Heart right ventricle (tissue), 16 donors: ENCODE data around the gene LRP1B. TPM values are rescaled to one million over a fixed set of nuclear protein-coding genes. Genes with fewer than 3 reads are reported as not detected.

ENCODE experiments used
- ATAC-seq, 8 donors: fragments of 200-7000 bp; cut with Tn5 transposase; one replicate each; pipeline ENCODE4 v1.9.1; 2020; ENCODE audit warnings: mild to moderate bottlenecking in 8 of 8, moderate library complexity in 8 of 8, moderate number of reproducible peaks in 1 of 8
- DNase-seq, 2 donors: peaks; one replicate each; pipeline ENCODE4 v3.0.0-alpha.2; 2020
- H3K27ac ChIP-seq, 10 donors: fragments of 200-600 bp; sonication (generic) in 2 of 10; one replicate each; pipeline versions ENCODE4 v1.5.0 to v1.8.0; 2020 to 2022; ENCODE audit warnings: mild to moderate bottlenecking in 3 of 10
- H3K27me3 ChIP-seq, 7 donors: fragments of 200-600 bp; one replicate each; pipeline ENCODE4 v1.8.0; 2021 to 2022; ENCODE audit warnings: mild to moderate bottlenecking in 2 of 7
- H3K36me3 ChIP-seq, 9 donors: fragments of 200-600 bp; sonication (generic) in 1 of 9; one replicate each; pipeline versions ENCODE4 v1.5.0 to v1.8.0; 2020 to 2022; ENCODE audit warnings: mild to moderate bottlenecking in 2 of 9
- H3K4me1 ChIP-seq, 9 donors: fragments of 200-600 bp; sonication (generic) in 1 of 9; one replicate each; pipeline versions ENCODE4 v1.5.0 to v1.8.0; 2020 to 2022; ENCODE audit warnings: mild to moderate bottlenecking in 4 of 9
- H3K4me3 ChIP-seq, 10 donors: fragments of 200-600 bp; sonication (generic) in 2 of 10; one replicate each; pipeline versions ENCODE4 v1.5.0 to v1.8.0; 2020 to 2022; ENCODE audit warnings: mild to moderate bottlenecking in 7 of 10, moderate library complexity in 2 of 10
- H3K9me3 ChIP-seq, 11 donors: fragments of 200-600 bp in 10 of 11; sonication (generic) in 2 of 11; one replicate each; pipeline versions ENCODE4 v1.5.0 to v1.8.0; 2013 to 2022; ENCODE audit warnings: mild to moderate bottlenecking in 2 of 11, control low read depth in 1 of 11, moderate library complexity in 1 of 11
- CTCF ChIP-seq, 9 donors: fragments of 200-600 bp; sonication (generic) in 2 of 9; IDR thresholded peaks; one replicate each; pipeline versions ENCODE4 v1.5.0 to v1.8.0; 2021 to 2022; ENCODE audit warnings: antibody characterized with exemption in 9 of 9, mild to moderate bottlenecking in 5 of 9, moderate library complexity in 1 of 9
- WGBS, 2 donors: extraction: QIAGEN DNeasy Blood & Tissue Kit; methylation state at CpG; one replicate each; pipeline ENCODE4 v1.1.7; 2013; ENCODE audit warnings: inconsistent platforms in 1 of 2; 5-methylcytosine and 5-hydroxymethylcytosine counted together
- intact Hi-C, 10 donors: fragments of 100-400 bp; cut with DNase I; formaldehyde crosslinking; loops; one replicate each; pipeline versions ENCODE4 v1.11.1 to v1.14.2; 2022
- polyA plus RNA-seq, 2 donors: library from polyadenylated mRNA; stranded (reverse); fragments of 200-250 nt; gene quantifications; one replicate each; pipeline ENCODE4 v1.2.3, GENCODE V29; 2013
- total RNA-seq, 10 donors: library from RNA; stranded (reverse); fragmentation: NEBNext Ultra II Directional in 3 of 10; extraction: Animal tissue kit (Norgen Biotek cat#: 25700) in 3 of 10; gene quantifications; one replicate each; pipeline versions ENCODE4 v1.2.1 to v1.2.4, GENCODE V29; 2021 to 2023
- donor health status: Arrhythmogenic right ventricular cardiomyopathy.
- donor health status: ischemic (EF 13 %, LVEDD 7.1; RV severe dilation, severe dysfunction).
- donor health status: healthy with polysubstance abuse.
- donor health status: DM: no; HTN: yes; CAD: no.
- donor health status: DM: no; HTN: no; CAD: no.
- donor health status: ischemic (EF 25% LVEDD 6.9; RV normal size, moderate dysfunction).
- donor health status: ischemic (EF 25% LVEDD 5.7; RV mildly dilated, moderate dysfunction).
- donor health status: healthy.
- donor health status: DM: yes; HTN: yes; CAD: no.
- donor health status: Ischemic cardiomyopathy.
- donor health status: ischemic (EF 35%, LVEDD 5.7; RV mildly dilated, moderate dysfunction).
- donor health status: nonischemic (EF 11% LVEDD 7.7; RV severe dilation, severe dysfunction).
- donor health status: DM: yes; HTN: yes; CAD: no.
- donor health status: PGD.
- donor health status: ischemic (EF 29% LVEDD 5.4; RV normal size, mild dysfunction).
- donor health status: nonischemic (EF 23%, LVEDD 6.1; RV moderate dilation, normal function).

Gene LRP1B
- total and polyA plus RNA-seq, 12 donors, result 0.02 to 0.27 (median 0.14) TPM; not detected in 1

- H3K36me3 ChIP-seq, result no peaks in the 10 kb centered on the region
- DNase-seq (no peak), ATAC-seq (no peak)
- peaks cover 0 to 8% (median 0%) of the 10 kb centered on the region in 11 donors for H3K9me3 ChIP-seq
- TF ChIP-seq CTCF (IDR thresholded peaks at IDR 0.05), result no peak
- intact Hi-C loops, result no loop called here
- no peaks in the 10 kb centered on the region for H3K27me3 ChIP-seq
- H3K4me1 ChIP-seq, result no peaks in the 10 kb centered on the region
- no peak overlapping the region for H3K27ac ChIP-seq
- H3K4me3 ChIP-seq, result no peak overlapping the region
These were observed 931.1 kb downstream of the LRP1B start for GRCh38 chr2:141199711-141200110.

GRCh38 chr2:141195087-141195486 lies 935.7 kb downstream of the LRP1B start:
- Histone ChIP-seq H3K4me1 (no peaks in the 10 kb centered on the region), H3K4me3 (no peak overlapping the region), H3K27ac (no peak overlapping the region), H3K36me3 (no peaks in the 10 kb centered on the region), H3K9me3 (no peaks in the 10 kb centered on the region), H3K27me3 (no peaks in the 10 kb centered on the region)
- intact Hi-C loops, result no loop called here
- no peak for TF ChIP-seq CTCF (IDR thresholded peaks at IDR 0.05)
- WGBS, 2 donors, result 70 to 81% methylated on average over 1 of the region's 1 CpG
- ATAC-seq, result no peak
- no peak for DNase-seq

- Histone ChIP-seq H3K36me3 (no peaks in the 10 kb centered on the region), H3K9me3 (no peaks in the 10 kb centered on the region), H3K27me3 (no peaks in the 10 kb centered on the region), H3K27ac (no peak overlapping the region), H3K4me1 (no peaks in the 10 kb centered on the region), H3K4me3 (no peak overlapping the region)
- intact Hi-C loops, result no loop called here
- 47 to 52% methylated on average over 4 of the region's 4 CpGs for WGBS, 2 donors
- TF ChIP-seq CTCF (IDR thresholded peaks at IDR 0.05), result no peak
- ATAC-seq (no peak), DNase-seq (no peak)
These were observed 943.8 kb downstream of the LRP1B start for GRCh38 chr2:141187075-141187439.

- WGBS, 2 donors, result 57 to 68% methylated on average over 1 of the region's 1 CpG
- H3K4me1 ChIP-seq, result no peaks in the 10 kb centered on the region
- no peak overlapping the region for H3K27ac ChIP-seq
- intact Hi-C loops, result no loop called here
- H3K27me3 ChIP-seq, result no peaks in the 10 kb centered on the region
- TF ChIP-seq CTCF (IDR thresholded peaks at IDR 0.05), result no peak
- H3K4me3 ChIP-seq, result no peak overlapping the region
- no peaks in the 10 kb centered on the region for H3K9me3 ChIP-seq
- no peaks in the 10 kb centered on the region for H3K36me3 ChIP-seq
- DNase-seq (no peak), ATAC-seq (no peak)
These were observed 944.3 kb downstream of the LRP1B start for GRCh38 chr2:141186413-141187074.
